AG04450 (cell line): ENCODE measurements around the gene CRELD2. TPM values are rescaled to one million over a fixed set of nuclear protein-coding genes. Genes with fewer than 3 reads are reported as not detected.

ENCODE experiments used
- CTCF ChIA-PET: fragments of 300-600, 350-600 bp; formaldehyde crosslinking; extraction: SDS; loops from one replicate; lab custom pipeline; 2022; ENCODE audit warnings: antibody characterized with exemption, inconsistent platforms; lab: Charles Lee
- POLR2A ChIA-PET: fragments of 350-600 bp; formaldehyde crosslinking; extraction: SDS; loops from one replicate; lab custom pipeline; 2021; ENCODE audit warnings: antibody characterized with exemption, inconsistent platforms; lab: Yijun Ruan, JAX
- DNase-seq: peaks from one replicate; pipeline ENCODE4 v3.0.0-alpha.2; 2011; ENCODE audit warnings: low read depth, low spot score
- H3K27ac ChIP-seq: one replicate; pipeline ENCODE4 v1.5.1; 2012; ENCODE audit warnings: low read depth, low read length, control low read depth
- H3K27me3 ChIP-seq: one replicate; pipeline ENCODE4 v1.6.0; 2012; ENCODE audit warnings: low read length; ENCODE audit not compliant: control insufficient read depth, insufficient read depth
- H3K4me3 ChIP-seq: 2 replicates; pipeline ENCODE4 v1.5.1; 2011; ENCODE audit warnings: mild to moderate bottlenecking, low read depth, low read length, control low read depth
- H3K9me3 ChIP-seq: 2 replicates; pipeline ENCODE4 v1.5.1; 2012; ENCODE audit warnings: low read length; ENCODE audit not compliant: control insufficient read depth, insufficient read depth
- polyA plus RNA-seq: library from polyadenylated mRNA; depleted of rRNA; stranded (reverse); fragments of >200 nt; gene quantifications from 2 replicates; pipeline ENCODE4 v1.2.3, GENCODE V29; 2011
- TF ChIP-seq, protein P1 (sequence below): IDR thresholded peaks from 2 replicates; pipeline ENCODE4 v1.5.1; 2011; ENCODE audit warnings: low read depth, low read length, control low read depth, inconsistent platforms

CRELD2 gene
- polyA plus RNA-seq, 1 experiment = 31.6 TPM

DNA sequence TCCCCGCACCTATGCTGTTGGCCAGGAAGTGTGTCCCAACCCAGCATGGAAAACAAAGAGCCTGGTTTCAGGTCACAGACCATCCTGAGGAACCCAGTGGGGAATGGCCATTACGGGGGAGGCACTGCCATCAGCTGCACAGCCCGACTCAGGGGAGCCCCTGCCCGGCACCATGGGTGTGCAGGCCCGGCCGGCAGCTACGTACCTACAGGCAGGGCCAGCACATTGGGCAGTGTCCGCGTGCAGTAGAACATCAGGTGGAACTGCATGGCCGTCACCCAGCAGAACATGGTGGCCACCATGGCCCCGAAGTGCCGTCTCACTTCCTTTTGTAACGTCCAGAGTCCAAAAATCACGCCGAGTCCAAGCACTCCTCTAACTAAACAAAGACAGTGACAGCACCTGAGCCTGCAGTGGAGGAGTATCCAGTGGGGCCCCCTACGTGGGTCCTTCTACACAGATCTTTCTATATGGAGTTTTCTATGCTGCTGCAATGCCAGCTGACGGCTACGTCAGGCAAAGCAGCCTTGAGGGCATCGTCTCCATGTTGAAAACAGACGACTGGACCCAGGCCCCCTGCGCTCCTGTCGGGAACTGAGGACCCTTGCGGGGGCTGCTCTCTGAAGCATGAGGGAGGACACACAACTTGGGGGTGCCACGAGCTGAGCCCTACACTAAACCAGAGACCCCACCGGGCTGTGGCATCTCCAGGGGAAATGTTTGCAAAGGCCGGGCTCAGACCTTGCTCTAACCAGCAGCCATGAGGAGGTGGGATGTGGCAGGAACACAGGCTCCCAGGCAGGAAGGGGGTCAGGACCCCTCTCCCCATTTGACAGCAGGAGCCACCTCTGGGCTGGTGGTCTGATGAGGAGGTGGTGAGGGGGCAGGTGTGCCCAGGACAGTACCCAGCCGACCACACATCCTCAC is 7.9 kb upstream of the CRELD2 start:
- no peaks in the 10 kb centered on the region; the same call in 1 of the 2 replicates for H3K9me3 ChIP-seq
- TF ChIP-seq, protein P1, sequence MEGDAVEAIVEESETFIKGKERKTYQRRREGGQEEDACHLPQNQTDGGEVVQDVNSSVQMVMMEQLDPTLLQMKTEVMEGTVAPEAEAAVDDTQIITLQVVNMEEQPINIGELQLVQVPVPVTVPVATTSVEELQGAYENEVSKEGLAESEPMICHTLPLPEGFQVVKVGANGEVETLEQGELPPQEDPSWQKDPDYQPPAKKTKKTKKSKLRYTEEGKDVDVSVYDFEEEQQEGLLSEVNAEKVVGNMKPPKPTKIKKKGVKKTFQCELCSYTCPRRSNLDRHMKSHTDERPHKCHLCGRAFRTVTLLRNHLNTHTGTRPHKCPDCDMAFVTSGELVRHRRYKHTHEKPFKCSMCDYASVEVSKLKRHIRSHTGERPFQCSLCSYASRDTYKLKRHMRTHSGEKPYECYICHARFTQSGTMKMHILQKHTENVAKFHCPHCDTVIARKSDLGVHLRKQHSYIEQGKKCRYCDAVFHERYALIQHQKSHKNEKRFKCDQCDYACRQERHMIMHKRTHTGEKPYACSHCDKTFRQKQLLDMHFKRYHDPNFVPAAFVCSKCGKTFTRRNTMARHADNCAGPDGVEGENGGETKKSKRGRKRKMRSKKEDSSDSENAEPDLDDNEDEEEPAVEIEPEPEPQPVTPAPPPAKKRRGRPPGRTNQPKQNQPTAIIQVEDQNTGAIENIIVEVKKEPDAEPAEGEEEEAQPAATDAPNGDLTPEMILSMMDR = no peak
- DNase-seq = no peak
- no peaks in the 10 kb centered on the region for H3K27me3 ChIP-seq
- ChIA-PET CTCF (no interaction called here), POLR2A (no interaction called here)
- H3K4me3 ChIP-seq = no peak overlapping the region
- no peak overlapping the region for H3K27ac ChIP-seq

DNA sequence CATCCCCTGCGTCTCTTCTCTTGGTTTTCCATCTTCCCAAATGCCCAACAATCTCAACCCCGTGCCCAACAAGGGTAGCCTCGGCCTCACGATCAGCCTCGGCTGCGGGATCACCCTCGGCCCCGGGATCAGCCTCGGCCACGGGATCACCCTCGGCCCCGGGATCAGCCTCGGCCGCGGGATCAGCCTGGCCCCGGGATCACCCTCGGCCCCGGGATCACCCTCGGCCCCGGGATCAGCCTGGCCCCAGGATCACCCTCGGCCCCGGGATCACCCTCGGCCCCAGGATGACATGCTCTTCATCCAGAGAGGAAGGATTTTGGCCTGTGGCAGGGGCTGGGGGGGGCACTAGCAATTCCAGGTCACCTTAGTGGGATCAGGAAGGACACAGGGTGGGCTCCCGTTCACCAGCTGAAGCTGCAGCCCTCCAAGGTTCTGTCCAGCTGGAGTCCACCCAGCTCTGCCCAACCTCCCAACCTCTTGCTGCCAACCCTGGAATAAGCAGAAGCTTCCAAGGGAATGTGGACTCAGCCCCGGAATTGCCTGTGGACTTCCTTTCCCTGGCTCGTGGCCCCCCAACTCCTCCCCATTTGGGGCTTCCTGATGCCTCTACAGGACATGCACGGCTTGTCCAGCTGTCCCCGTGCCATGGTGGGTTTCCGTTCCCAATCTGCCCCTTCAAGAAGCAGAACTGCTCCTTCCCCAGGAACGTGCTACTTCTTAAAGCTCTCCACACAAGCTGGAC is 6.4 kb upstream of the CRELD2 start:
- POLR2A ChIA-PET = no interaction called here
- CTCF ChIA-PET = no interaction called here
- Histone ChIP-seq H3K4me3 (no peak overlapping the region), H3K27ac (no peak overlapping the region), H3K27me3 (no peaks in the 10 kb centered on the region), H3K9me3 (no peaks in the 10 kb centered on the region; the same call in 1 of the 2 replicates)
- DNase-seq = no peak
- TF ChIP-seq, protein P1 = no peak

DNA sequence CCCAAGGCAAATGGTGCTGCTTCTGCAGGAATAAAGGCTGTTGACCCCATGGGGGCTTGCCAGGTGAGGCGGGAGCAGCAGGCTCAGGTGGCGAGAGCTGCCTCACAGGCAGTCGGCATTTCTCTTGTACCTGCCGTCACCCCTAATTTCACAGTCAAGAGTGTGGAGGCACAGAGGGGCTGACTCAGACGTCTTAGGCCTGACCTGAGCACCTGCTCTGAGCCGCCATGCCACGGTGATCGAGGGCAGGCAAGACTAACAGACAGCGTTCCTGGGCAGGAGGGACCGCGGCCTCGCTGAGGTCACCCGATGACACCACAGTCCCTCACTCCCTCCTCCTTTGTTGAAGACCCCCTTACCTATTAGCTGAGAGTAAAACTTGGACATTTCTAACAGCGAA is 5.4 kb upstream of the CRELD2 start:
- ChIA-PET POLR2A (no interaction called here), CTCF (no interaction called here)
- H3K27me3 ChIP-seq = no peaks in the 10 kb centered on the region
- no peak overlapping the region for H3K4me3 ChIP-seq
- H3K9me3 ChIP-seq = no peaks in the 10 kb centered on the region; the same call in 1 of the 2 replicates
- DNase-seq = no peak
- TF ChIP-seq, protein P1 = no peak
- H3K27ac ChIP-seq = no peak overlapping the region

DNA sequence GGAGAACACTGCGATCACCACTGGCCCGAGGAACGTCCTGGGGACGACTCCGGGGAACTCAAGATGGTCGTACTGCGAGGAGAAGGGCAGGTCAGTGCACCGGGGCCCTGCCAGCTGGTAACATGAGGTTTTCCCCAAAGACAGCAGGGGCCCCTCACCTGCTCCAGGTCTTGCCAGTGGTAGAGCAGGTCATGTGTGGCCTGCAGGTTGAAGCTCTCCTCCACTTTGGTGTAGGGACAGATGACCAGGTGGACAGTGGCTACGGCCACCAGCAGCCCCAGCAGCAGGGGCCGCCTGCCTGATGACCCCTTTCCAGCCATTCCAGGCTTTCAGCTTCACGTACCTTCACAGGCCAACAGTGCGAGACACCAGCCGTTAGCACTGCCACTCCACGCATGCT is 5.0 kb upstream of the CRELD2 start:
- TF ChIP-seq, protein P1 = no peak
- Histone ChIP-seq H3K9me3 (no peaks in the 10 kb centered on the region; the same call in 1 of the 2 replicates), H3K27me3 (no peaks in the 10 kb centered on the region), H3K27ac (no peak overlapping the region), H3K4me3 (no peak overlapping the region)
- ChIA-PET CTCF (no interaction called here), POLR2A (no interaction called here)
- no peak for DNase-seq

DNA sequence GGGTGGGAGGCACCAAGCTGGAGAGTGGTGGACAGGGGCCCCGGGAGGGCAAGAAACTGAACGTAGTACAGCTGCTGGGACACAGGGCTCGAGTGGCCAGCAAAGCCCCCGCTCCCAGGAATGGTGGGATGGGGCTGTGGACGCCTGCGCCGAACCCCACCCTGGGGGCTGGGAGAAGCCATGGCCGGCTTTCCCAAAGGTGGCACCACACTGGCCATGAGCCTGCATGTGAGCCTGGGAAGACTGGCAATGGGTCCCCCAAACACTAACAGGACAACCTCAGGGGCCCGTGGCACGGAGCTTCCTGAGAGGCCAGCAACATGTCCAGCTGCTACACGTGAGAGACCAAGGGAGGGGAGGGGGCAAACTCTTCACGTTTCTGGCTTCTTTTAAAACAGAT is 4.2 kb upstream of the CRELD2 start:
- TF ChIP-seq, protein P1 = no peak

More for the DNA sequence above, 4.2 kb upstream of the CRELD2 start:
- Histone ChIP-seq H3K27me3 (no peaks in the 10 kb centered on the region), H3K27ac (no peak overlapping the region), H3K4me3 (no peak overlapping the region), H3K9me3 (no peaks in the 10 kb centered on the region; the same call in 1 of the 2 replicates)
- DNase-seq = no peak
- ChIA-PET POLR2A (no interaction called here), CTCF (no interaction called here)
